GM19324 (cell line): ENCODE measurements around the gene SRRT.
"Not testable (repeated sequence)": the region's sequence is repeated elsewhere in the genome, so short reads cannot be mapped to it uniquely, and the experiment has no call there.

Experiments used
- ATAC-seq: cut with Tn5 transposase; IDR thresholded peaks from one replicate; pipeline ENCODE4 v1.9.1; 2021; ENCODE audit warnings: mild to moderate bottlenecking, moderate library complexity; ENCODE audit not compliant: unreplicated experiment, low FRiP score

Gene SRRT

GRCh38 chr7:100854146-100854895, 20.6 kb upstream of the SRRT start:
- no peak for ATAC-seq

GRCh38 chr7:100854899-100855298, 20.0 kb upstream of the SRRT start:
- ATAC-seq: not testable (repeated sequence)

- no peak for ATAC-seq
Observed at GRCh38 chr7:100855515-100855914, 19.4 kb upstream of the SRRT start.

GRCh38 chr7:100856871-100857282, 18.0 kb upstream of the SRRT start:
- ATAC-seq: no peak

DNA sequence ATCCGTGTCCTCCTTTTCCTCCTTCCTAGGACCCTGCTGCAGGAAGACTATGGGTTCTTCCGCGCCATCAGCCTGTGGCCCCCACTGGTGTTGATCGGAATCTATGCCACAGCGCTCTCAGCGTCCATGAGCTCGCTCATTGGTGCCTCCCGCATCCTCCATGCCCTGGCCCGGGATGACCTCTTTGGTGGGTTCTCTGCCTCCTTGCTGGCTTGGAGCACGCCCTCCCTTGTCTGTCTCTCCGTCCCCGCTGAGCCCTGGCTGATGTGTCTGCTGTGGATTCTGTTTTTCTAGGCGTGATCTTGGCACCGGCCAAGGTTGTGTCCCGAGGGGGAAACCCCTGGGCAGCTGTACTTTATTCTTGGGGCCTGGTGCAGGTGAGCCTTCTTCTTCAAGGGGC, 15.0 kb upstream of the SRRT start:
- ATAC-seq: no peak

DNA sequence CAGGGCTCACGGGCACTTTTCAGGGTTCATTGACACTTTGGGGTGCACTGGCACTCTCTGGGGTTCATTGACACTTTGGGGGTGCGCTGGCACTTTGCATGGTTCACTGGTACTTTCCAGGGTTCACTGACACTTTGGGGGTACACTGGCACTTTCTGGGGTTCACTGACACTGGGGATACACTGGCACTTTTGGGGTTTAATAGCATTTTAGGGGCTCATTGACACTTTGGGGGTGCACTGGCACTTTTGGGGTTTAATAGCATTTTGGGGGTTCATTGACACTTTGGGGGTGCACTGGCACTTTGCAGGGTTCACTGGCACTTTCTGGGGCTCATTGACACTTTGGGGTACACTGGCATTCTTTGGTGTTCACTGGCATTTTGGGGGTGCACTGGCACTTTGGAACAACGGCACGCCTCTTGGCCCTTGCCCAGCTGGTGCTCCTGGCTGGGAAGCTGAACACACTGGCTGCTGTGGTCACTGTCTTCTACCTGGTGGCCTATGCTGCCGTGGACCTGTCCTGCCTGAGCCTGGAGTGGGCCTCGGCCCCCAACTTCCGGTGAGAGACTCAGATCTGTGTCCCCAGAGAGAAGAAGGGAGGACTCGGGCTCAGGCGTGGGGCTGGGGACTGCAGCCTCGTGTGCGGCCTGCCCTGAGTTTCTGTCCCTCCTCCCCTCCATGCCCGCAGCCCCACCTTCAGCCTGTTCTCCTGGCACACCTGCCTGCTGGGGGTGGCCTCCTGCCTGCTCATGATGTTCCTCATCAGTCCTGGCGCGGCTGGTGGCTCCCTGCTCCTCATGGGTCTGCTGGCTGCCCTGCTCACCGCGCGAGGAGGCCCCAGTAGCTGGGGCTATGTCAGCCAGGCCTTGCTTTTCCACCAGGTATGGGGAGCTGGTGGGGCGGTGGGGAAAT, 13.9 kb upstream of the SRRT start:
- ATAC-seq: no peak

DNA sequence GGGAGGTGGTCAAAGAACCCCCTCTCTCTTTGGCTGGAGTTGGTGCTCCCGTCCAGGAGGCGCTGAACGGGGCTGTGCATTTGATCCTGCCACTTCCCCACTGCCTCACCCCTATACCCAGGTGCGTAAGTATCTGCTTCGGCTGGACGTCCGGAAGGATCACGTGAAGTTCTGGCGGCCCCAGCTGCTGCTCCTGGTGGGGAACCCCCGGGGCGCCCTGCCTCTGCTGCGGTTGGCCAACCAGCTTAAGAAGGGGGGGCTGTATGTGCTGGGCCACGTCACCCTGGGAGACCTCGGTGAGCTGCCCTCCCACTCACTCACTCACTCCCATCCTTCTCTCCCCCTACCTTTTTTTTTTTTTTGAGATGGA, 13.3 kb upstream of the SRRT start:
- no peak for ATAC-seq

- no peak for ATAC-seq
Observed at GRCh38 chr7:100863406-100863950, 11.4 kb upstream of the SRRT start.

- no peak for ATAC-seq
Observed at GRCh38 chr7:100864263-100864845, 10.5 kb upstream of the SRRT start.

GRCh38 chr7:100865372-100865911, 9.5 kb upstream of the SRRT start:
- no peak for ATAC-seq

DNA sequence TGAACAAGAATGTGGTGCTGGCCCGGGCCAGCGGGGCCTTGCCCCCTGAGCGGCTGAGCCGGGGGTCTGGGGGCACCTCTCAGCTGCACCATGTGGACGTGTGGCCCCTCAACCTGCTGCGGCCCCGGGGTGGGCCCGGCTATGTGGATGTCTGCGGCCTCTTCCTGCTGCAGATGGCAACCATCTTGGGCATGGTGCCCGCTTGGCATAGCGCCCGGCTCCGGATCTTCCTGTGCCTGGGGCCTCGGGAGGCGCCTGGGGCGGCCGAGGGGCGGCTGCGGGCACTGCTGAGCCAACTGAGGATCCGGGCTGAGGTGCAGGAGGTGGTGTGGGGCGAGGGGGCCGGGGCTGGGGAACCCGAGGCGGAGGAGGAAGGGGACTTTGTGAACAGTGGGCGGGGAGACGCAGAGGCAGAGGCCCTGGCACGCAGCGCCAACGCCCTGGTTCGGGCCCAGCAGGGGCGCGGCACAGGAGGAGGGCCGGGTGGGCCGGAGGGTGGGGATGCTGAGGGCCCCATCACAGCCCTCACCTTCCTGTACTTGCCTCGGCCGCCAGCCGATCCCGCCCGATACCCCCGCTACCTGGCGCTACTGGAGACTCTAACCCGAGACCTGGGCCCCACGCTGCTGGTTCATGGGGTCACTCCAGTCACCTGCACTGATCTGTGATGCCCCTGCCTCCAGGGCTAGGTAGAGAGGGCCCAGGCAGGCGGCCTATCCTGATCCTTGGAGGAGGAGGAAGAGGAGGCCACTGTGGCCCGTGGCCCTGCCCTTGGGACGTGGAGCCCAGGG, 8.8 kb upstream of the SRRT start:
- ATAC-seq: no peak

GRCh38 chr7:100866729-100867039, 8.2 kb upstream of the SRRT start:
- no peak for ATAC-seq

DNA sequence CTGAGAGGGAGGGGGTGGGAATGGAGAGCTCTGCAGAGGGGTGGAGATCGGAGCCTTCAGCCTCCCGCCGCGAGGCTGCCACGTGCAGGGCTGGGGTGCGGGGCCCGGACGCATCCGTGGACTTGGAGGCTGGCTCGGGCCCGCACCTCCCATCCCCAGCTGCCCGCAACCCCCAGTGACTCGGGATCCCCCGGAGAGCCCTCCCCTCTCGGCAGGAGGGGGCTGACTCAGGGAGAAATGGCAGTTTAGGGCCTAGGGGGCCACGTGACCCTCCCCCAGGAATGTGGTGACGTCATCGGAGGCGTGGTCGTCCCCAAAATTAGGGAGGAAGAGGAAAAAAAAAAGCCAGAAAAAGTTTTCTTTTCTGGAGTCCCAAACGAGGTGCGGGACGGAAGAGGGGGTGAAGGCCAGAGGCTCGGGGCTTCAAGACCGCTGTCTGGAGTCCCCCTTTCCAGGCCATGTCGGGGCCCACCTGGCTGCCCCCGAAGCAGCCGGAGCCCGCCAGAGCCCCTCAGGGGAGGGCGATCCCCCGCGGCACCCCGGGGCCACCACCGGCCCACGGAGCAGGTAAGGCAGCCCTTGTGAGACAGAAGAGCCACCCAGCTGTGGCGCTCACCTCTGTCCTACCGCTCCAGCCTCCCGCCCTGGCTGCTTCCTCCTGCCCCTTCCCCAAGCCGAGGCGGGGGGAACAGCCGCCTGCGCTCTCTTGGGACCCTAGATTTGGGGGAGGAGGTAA, 7.7 kb upstream of the SRRT start, which contains the start of gene TRIP6:
TRIP6 (plus strand) TSS at position 348 of the 736 bp plus-strand sequence; CDS start at position 459, 111 bp downstream.
- ATAC-seq: no peak

GRCh38 chr7:100867776-100868485, 7.0 kb upstream of the SRRT start:
- no peak for ATAC-seq

DNA sequence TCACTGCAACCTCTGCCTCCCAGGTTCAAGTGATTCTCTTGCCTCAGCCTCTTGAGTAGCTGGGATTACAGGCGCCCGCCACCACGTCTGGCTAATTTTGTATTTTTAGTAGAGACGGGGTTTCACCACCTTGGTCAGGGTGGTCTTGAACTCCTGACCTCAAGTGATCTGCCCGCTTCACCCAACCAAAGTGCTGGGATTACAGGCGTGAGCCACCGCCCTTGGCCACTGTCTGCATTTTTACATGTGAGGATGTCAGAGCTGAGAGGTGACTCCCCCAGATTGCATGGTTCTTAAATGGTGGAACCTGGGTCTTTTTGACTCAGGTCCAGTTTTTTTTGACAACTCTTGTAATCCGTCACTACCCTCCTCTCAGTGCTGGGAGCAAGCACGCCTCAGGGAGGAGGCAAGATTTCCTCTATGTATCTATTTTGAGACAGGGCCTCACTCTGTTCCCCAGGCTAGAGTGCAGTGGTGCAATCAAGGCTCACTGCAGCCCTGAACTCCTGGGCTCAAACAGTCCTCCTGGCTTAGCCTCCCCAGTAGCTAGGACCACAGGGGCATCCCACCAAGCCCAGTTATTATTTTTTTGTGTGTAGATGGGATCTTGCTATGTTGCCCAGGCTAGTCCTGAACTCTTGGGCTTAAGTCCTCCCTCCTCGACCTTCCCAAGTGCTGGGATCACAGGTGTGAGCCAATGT, 1.2 kb upstream of the SRRT start:
- ATAC-seq: no peak

- no peak for ATAC-seq
Observed at GRCh38 chr7:100874300-100874576, 665 bp upstream of the SRRT start.

DNA sequence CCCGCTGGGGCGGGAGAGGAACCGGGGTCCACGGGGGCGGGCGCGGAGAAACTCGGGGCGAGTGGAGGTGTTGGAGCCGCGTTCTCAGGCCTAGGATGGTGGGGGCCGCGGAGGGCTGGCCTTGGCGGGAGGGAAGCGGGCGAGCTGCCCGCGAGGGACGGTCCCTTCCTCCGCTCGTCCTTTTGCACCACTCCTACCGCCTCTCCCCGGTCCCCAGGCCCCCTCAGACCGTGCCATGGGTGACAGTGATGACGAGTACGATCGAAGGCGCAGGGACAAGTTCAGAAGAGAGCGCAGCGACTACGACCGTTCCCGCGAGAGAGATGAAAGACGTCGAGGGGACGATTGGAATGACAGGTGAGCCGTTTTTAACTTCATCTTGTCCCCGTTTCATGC, 451 bp downstream of the SRRT start:
- ATAC-seq: no peak

- no peak for ATAC-seq
Observed at GRCh38 chr7:100878013-100878412, 3.1 kb downstream of the SRRT start.
